HG02884 (cell line): ENCODE measurements around the gene PFN2.
"Not testable (repeated sequence)": the region's sequence is repeated elsewhere in the genome, so short reads cannot be mapped to it uniquely, and the experiment has no call there.

Source experiments
- ATAC-seq: cut with Tn5 transposase; IDR thresholded peaks from one replicate; pipeline ENCODE4 v1.9.1; 2021; ENCODE audit warnings: mild to moderate bottlenecking, moderate library complexity; ENCODE audit not compliant: unreplicated experiment

Gene PFN2

GRCh38 chr3:149970716-149971402 lies at the start of gene PFN2:
Gene PFN2, minus strand, starts transcription at chr3:149970895. Its CDS starts 39 bp downstream, at chr3:149970856.
- peak; percentile 31 for ATAC-seq

DNA sequence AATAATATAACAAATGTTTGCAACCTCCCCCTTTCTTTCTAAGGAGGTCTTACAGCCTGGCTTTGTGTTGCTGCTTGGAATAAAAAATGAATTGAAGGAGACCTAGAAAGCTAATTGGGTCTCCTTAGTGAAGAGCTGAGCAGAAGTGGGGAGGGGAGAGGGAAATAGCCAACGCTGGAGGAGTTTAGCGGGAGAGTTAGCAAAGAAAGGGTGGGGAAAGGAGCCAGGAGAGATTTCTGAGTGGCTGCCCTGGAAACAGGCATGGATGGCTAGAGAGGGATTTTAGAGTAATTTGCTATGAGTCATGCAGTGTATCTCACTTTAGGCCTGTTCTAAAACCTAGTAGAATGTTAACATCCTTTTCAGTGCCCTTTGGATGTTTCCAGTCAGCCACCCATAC lies 45.2 kb upstream of the PFN2 start:
- no peak for ATAC-seq

DNA sequence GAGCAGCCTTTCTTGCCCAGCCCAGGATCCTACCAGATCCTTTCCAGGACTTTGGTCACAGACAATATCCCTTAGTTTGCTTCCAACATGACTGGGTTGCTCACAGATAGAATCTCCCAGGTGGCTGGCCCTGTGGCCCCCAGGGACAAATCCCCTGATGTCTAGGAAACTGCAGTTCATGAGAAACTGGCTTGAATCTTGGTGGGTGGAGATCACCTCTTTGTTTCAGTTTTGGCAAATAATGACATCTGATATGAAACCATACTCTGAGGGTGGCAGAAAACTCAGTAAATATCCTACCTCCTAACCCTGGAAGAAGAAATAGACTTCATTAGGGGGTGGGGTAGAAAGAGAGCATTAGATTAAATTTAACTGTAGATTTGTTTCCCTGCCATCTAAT lies 44.1 kb upstream of the PFN2 start:
- no peak for ATAC-seq

GRCh38 chr3:150013801-150014200 lies 43.1 kb upstream of the PFN2 start:
- no peak for ATAC-seq

DNA sequence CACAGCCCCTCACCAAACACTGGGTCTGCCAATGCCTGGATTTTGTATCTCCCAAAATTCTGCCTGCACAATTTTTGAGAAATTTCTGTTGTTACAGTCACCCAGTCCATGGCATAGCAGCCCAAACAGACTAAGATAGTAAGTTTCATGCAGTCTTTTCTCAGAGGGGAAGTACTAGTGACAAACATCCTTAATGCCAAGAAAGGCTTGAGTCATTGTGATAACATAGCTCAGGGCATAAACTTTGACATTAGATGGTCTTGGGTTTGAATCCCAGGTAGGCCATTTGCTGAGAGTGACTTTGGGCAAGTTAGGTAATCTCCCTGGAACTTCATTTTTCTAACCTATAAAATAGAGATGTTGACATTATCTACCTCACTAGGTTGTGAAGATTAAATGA lies 36.1 kb upstream of the PFN2 start:
- no peak for ATAC-seq

- ATAC-seq: no peak
These were observed 34.8 kb upstream of the PFN2 start for GRCh38 chr3:150005243-150006112.

GRCh38 chr3:150000641-150001040 lies 29.9 kb upstream of the PFN2 start:
- ATAC-seq: no peak

- ATAC-seq: no peak
These were observed 28.7 kb upstream of the PFN2 start for GRCh38 chr3:149999421-149999820.

- no peak for ATAC-seq
These were observed 28.3 kb upstream of the PFN2 start for GRCh38 chr3:149998946-149999345.

DNA sequence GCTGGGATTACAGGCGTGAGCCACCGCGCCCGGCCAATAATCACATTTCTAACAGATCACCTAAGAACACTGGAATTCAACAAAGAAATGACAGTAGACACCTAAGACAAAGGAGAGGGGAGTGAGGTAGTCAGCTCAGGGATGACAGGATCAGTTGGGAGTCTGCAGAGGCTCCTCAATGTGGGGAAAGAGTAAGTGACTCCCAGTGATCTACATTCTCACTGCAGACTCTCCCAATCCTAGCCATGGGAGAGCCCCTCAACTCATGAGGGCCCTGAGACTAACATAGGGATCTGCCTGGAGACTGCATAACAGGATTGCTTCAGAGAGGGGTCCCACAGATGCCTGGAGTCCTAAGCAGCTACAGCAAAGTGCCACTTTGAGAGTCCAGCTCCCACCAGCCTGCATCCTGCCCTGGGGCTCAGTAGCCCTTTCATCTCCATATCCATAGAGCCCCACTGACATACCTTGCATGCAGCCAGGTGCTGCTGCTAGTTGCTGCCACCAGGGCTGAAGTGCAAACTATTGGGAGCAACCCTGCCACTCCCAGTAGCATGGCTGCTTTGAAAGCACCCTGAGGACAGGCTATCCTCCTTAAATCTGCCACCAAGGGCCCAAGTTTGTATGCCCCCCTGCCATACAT lies 21.8 kb upstream of the PFN2 start:
- ATAC-seq: no peak

- ATAC-seq: no peak
These were observed 19.8 kb upstream of the PFN2 start for GRCh38 chr3:149990423-149990948.

DNA sequence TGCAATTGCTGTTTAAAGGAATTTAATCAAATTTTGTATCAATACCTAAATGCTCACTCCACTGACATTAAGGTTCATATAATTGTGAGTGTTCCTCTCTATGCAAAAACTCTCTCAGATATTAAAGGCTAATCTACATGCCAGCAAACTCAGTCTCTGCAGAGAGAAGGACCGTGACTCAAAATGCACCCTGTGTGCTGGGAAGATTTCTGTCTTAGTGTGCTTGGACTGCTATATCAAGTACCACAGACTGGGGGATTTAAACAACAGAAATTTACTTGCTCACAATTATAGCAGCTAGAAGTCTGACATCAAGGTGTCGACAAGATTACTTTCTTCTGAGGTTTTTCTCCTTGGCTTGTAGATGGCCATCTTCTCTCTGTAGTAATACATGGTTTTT lies 18.6 kb upstream of the PFN2 start:
- ATAC-seq: no peak

DNA sequence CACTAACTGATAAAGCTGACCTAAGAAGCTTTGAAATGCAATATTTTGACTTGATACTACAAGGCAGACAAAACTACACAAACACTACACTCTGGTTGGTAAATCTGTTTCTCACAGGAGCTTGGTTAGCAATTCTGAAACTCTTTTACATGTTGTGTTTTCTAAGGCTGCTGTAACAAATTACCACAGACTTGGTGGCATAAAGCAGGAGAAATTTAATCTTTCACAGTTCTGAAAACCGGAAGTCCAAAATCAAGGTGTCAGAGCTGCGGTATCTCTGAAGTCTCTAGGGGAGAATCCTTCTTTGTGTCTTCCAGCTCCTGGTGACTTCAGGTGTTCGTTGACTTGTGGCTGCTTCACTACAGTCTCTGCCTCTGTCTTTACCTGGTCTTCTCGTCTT lies 12.9 kb upstream of the PFN2 start:
- no peak for ATAC-seq

DNA sequence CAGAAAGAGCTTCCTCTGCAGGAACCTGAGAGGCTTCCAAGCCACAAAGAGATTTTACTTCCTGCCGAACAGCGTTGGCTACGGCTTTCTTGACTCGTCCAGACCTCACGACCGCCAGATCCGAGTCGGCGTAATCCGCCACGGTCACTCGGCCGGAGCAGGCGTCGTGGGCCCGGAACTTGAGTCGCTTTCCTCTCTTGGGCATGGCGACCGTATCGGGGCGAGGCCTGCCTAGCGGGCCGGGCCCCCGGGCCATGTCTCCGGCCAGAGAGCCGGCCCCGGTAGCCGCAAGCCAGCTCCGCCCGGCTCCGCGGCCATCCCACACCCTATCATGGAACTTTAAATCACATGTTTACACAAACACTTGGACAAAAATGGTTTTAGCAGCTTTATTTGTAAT lies 12.4 kb upstream of the PFN2 start:
- ATAC-seq: not testable (repeated sequence)

DNA sequence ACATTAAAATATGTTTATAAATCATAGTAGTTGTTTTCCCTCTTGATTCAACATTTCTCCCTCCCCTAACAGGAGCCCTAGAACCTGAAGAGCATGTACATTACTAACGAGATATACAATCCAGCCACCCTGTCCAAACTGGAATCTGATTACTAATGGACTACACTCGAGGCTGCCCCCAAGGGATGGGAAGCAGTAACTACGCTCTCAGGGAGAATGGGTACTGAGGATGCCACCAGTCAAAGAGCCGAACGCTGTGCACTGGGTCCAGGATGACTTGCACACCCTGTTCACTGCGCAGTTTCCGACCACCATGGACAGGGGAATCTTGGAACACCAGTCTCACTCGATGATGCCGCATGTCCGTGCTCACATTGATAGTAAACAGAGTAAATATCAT lies 11.3 kb upstream of the PFN2 start:
- not testable (repeated sequence) for ATAC-seq

DNA sequence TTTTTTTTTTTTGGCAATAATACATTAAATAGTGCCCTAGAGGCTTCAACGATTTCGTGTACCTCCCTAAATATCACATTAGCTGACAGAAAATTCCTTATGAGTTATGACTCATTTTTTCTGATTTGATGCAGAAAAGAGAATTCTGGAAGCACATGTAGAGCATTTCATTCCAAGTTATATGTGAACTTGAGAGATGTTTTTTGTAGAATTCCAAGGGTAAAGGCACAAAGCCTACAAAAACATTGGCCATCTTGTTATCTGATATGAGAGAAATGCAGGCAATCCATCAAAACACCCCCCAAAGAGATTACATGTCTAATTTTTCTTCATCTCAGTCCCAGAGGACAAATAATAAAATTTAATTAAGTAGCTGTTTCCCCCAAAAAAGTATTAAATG lies 6.7 kb upstream of the PFN2 start:
- no peak for ATAC-seq

GRCh38 chr3:149975919-149976318 lies 5.2 kb upstream of the PFN2 start:
- ATAC-seq: peak; percentile 40

DNA sequence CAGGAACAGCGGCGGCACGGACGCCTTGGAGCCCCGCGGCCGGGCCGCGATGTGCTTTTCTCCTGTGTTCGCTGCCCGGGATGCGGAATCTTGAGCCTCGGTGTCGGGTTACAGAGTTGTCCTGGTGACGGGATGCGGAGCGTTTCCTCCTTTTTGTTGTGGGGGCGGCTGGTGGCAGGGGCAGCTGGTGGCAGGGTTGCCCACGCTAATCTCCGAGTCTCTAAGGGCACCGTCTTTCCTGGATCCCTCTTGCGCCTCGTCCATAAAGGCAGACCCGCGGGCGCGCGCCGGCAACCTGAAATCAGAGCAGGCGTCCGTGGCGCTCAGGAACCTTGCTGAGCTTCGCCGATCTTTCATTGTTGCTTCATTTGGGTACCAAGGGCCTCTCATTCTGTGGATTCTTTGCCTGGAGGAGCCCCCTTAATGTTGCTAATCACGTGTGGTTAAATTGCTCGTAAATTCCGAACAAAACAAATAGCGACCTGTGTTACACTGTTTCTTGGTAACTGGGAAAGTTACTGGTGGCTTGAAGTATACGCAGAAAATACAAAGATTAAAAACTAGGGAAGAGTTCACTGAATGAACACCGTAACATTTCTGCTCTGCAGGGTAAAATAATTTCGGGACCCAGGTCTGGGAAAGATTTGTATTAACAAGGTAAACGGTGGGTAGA lies 844 bp upstream of the PFN2 start:
- peak; percentile 26 for ATAC-seq

DNA sequence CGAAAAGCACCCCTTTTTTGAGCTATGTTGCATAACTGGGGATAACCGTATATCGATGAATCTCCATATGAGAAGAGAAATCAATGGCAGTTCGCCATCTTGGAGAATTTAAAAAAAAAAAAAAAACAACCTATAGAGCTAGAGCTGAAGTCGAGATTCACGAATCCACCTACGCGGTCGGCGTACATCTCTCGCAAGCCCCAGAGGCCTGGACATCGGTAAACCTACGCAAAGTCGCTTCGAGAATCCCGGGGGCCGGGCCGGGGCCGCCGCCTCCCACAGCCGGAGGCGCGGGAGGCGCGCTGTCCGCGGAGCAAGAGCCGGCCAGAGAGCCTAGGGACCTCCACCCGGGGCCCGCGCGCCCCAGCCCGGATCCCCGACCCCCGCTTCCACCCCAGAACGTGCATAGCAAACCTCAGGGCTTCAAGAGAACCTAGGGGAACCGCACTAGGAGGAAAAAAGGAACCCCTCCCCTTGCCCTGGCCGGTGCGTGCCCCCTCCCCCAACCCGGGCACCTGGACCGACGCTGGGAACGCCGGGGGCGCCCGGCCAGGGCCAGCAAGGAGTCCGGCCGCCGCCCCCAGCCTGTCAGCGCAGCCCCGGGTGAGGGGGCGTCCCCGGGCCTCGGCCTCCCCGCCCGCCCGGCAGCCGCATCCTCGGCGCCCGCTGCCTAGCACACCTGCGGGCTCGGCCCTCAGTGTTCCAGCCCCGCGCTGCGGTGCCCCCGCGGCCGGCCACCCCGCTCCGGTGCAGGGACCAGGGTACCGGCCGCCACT lies 567 bp downstream of the PFN2 start:
- peak; percentile 58 for ATAC-seq
